Measurements from ENCODE around the gene CDH5. TPM values are rescaled to one million over a fixed set of nuclear protein-coding genes. Genes with fewer than 3 reads are reported as not detected.

Gene CDH5
- total RNA-seq, 4 donors from 2014 or later = 31.8 to 237 (median 95.8) TPM

DNA sequence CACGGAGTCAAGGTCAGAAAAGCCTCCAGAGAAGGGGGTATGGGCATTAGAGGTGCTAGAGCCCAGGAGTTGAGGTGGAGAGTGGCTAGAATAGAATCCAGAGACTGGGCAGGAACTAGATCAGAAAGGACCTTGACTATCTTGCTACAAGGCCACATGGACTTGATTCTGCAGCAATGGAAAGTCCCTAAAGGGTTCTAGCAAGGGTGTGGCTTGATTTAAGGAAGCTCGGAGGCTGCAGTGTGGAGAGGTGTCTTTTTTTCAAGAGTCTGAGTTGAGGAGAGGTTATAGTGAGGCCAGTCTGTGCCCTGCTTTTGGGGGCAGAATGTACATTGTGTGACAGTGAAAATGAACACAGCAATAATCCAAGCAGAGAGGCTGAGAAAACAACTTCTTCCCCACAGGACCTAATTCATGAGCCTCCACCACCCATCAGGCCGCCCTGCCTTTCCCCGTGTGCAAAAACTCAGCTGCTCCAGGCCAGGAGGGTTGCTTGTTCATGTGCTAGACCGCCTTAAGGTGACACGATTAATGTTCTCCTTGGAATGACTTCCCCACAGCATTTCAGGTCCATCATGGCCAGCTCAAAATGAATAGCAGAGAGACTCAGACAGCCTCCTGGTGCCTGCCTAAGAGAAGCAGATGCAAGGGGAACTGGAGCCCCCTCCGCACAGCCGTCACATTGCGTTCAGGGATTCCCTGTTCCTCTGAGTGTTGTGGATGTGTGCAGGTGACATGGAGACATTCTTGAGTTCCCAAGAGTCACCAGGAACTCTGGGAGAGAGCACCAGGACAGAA, 51.9 kb downstream of the CDH5 start:
- no peak for DNase-seq (ENCODE audit: low spot score)

DNA sequence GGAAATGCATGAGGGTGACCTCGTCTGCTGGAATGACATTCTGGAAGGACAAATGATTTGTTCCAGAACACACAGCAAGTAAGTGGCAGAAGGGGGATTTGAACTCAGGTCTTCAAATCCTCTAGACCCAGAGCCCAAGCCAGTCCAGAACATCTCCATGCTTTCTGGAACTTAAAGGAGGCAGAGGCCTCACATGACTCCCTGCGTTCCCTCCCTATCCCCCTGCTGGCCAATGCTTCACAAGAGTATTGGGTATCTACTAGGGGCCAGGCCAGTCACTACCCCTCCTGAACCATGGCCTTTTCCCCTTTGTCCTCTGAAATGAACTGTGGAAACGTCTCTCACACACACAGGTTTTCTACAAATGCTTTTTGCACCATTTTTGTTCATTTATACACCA, 53.0 kb downstream of the CDH5 start:
- DNase-seq (ENCODE audit: low spot score) (no peak), ATAC-seq (ENCODE audit: low FRiP score) (no peak)
- TF ChIP-seq, protein P1, sequence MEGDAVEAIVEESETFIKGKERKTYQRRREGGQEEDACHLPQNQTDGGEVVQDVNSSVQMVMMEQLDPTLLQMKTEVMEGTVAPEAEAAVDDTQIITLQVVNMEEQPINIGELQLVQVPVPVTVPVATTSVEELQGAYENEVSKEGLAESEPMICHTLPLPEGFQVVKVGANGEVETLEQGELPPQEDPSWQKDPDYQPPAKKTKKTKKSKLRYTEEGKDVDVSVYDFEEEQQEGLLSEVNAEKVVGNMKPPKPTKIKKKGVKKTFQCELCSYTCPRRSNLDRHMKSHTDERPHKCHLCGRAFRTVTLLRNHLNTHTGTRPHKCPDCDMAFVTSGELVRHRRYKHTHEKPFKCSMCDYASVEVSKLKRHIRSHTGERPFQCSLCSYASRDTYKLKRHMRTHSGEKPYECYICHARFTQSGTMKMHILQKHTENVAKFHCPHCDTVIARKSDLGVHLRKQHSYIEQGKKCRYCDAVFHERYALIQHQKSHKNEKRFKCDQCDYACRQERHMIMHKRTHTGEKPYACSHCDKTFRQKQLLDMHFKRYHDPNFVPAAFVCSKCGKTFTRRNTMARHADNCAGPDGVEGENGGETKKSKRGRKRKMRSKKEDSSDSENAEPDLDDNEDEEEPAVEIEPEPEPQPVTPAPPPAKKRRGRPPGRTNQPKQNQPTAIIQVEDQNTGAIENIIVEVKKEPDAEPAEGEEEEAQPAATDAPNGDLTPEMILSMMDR (IDR thresholded peaks at IDR 0.05) = no peak

More for the DNA sequence above, 51.9 kb downstream of the CDH5 start:
- no peak for ATAC-seq (ENCODE audit: low FRiP score)
- TF ChIP-seq, protein P1 (IDR thresholded peaks at IDR 0.05) = no peak

DNA sequence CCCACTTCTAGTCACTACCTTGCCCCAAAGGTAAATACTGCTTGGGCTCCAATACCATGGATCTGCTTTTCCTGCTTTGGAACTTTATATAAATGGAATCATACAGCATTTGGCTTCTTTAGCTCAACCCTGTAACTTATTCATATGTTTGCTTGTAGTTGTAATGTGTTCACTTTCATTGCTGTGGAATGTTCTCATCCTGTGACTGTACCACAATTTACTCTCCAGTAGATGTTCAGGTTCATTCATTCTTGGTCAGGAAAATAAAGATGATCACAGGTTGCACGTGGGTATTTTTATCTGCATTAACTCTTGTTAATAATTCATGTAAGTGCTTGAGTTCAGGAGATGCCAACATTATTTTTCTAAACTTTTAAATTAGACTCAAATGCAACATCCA, 53.9 kb downstream of the CDH5 start:
- DNase-seq (ENCODE audit: low spot score) = no peak
- ATAC-seq (ENCODE audit: low FRiP score) = no peak
- TF ChIP-seq, protein P1 (IDR thresholded peaks at IDR 0.05) = no peak

DNA sequence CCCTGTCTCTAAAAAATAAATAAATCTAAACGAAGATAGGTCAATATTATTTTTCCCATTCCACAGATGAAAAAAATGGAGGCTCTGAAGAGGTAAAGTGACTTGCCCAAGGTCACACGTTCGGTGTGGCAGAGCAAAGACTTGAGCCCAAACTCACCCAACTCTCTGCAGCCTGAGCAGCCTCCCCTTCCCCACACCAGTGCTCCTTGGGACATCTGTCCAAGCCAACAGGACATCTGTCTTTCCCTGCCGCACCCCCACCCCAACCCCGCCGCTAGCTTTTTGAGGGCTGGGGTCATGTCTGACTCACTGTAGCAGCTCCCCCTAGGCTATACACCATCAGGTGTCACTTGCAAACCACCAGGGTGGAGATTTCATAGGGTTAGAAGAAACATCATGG, 55.4 kb downstream of the CDH5 start:
- TF ChIP-seq, protein P1 (IDR thresholded peaks at IDR 0.05) = no peak
- DNase-seq (ENCODE audit: low spot score) (no peak), ATAC-seq (ENCODE audit: low FRiP score) (no peak)

DNA sequence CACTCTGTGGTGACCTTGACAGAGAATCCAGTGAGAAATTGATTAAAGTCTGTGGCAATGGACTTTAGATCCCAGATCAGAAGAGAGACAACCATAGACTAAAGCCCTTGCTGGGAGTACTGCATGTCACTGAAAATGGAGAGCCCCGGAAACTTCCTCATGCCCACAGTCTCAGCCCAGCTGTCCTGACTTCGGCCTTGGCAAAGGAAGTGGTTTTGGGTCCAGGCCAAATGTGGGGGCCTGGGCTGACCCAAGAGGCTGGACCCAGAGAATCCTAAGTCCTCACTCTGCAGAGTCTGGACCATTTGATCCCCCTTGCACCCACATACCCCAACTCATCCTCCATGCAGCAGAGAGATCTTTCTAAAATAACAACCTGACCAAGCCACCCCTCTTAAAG, 55.9 kb downstream of the CDH5 start:
- ATAC-seq (ENCODE audit: low FRiP score) (no peak), DNase-seq (ENCODE audit: low spot score) (no peak)
- TF ChIP-seq, protein P1 (IDR thresholded peaks at IDR 0.05) = no peak

DNA sequence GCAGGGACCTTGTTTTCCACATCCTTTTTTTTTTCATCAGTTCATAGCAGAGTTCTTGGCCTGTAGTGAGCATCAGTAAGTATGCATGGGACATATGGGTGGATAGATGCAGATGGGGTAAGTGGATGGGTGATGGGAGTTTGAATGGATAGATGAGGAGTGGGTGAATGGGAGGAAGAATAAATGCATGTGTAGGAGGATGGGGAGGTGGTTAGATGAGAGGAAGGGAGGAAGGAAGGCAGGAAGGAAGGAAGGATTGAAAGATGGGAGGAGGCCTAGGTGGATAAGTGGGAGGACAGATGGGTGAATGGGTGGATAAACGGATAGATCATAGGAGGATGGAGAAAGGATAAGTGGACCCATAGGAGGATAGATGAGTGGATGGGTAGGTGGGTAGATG, 56.7 kb downstream of the CDH5 start:
- ATAC-seq (ENCODE audit: low FRiP score) (no peak), DNase-seq (ENCODE audit: low spot score) (no peak)
- TF ChIP-seq, protein P1 (IDR thresholded peaks at IDR 0.05) = no peak

DNA sequence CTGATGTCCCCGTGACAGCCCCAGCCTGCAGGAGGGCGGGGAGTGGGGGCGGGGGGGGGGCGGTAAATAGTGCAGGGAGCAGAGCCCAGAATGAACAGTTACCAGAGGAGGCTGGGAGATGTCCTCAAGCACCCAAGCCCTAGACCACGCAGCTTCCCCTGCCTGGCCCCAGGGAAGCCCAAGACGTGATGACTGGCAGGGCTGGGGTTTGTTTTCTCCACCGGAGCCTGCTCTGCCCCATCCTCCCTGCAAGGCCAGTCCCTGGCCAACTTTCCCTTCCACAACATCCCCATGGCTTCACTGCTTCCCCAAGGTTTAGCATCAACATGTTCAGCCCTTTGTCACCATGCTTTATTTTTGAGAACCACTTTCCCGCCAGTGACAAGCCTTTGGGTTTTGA, 59.2 kb downstream of the CDH5 start:
- ATAC-seq (ENCODE audit: low FRiP score) (no peak), DNase-seq (ENCODE audit: low spot score) (no peak)
- TF ChIP-seq, protein P1 (IDR thresholded peaks at IDR 0.05) = no peak

All from omental fat pad (tissue), 4 donors.